GM19240 (cell line): Measurements from ENCODE around the gene CEACAM16.
"Not testable (repeated sequence)": the region's sequence is repeated elsewhere in the genome, so short reads cannot be mapped to it uniquely, and the experiment has no call there.

Source experiments
- DNase-seq: peaks from one replicate; pipeline ENCODE4 v3.0.0; 2011; ENCODE audit warnings: low spot score; ENCODE audit not compliant: insufficient read length

The CEACAM16 gene

DNA sequence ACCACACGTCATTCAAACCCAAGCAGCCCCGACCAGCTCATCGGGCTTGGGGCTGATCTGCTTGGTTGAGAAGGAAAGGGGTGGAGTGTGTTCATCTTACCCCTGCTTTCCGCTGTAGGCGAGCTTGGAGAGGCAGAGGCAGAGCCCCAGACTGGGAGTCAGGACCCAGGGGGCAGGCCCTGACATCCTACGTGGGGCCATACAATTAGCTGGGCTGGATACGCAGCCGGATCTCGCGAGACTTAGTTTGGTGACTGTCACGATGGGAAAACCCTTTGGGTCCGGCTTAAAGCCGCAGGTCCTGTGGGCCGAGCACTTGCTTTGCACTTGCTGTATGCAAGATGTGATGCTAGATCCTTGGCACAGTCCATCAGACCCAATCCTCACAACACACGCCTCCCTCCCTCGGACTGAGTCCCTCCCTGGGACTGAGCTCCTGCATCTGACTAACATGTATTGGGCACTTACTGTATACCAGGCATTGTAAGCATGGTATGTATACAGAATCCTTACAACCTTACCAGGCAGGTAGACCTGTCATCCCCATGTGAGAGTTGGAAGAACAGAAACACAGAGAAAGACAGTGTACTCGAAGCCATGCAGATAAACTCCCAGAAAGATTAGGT is 3.7 kb downstream of the CEACAM16 start:
- DNase-seq: no peak

DNA sequence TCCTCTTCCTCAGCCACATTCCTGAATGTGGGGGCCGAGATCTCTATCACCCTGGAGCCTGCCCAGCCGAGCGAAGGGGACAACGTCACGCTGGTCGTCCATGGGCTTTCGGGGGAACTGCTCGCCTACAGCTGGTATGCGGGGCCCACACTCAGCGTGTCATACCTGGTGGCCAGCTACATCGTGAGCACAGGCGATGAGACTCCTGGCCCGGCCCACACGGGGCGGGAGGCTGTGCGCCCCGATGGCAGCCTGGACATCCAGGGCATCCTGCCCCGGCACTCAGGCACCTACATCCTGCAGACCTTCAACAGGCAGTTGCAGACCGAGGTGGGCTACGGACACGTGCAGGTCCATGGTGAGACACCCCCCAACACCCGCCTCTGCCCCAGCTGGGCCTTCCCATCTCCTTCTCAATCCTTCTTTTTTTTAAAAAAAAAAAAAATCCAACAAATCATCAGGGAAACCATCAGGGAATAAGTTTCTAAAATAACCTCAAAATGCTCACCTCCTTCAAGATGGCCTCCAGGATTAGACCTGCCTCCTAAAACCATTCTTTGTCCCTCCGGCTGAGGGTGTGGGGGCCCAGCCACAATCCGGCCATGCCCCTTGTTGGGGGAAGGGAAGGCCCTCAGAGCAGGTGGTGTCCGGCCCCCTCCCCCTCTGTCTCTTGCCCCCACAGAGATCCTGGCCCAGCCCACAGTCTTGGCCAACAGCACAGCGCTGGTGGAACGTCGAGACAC is 4.6 kb downstream of the CEACAM16 start:
- DNase-seq: no peak

GRCh38 chr19:44704982-44705381 is 6.0 kb downstream of the CEACAM16 start:
- no peak for DNase-seq

DNA sequence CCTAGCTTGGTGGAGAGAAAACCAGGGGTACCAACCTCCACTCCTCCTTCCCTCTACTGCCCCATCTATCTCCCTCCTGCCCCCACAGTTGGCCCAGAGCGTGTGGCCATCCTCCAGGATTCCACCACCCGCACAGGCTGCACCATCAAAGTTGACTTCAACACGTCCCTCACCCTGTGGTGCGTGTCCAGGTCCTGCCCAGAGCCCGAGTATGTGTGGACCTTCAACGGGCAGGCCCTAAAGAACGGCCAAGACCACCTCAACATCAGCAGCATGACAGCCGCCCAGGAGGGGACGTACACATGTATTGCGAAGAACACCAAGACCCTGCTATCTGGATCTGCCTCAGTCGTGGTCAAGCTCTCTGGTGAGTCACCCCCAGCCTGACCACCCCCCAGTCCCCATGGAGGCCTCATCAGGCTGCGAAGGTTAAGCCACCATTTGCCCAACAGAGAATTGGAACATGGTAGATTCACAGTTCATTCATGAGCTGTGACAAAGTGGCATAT is 6.6 kb downstream of the CEACAM16 start:
- DNase-seq: no peak

DNA sequence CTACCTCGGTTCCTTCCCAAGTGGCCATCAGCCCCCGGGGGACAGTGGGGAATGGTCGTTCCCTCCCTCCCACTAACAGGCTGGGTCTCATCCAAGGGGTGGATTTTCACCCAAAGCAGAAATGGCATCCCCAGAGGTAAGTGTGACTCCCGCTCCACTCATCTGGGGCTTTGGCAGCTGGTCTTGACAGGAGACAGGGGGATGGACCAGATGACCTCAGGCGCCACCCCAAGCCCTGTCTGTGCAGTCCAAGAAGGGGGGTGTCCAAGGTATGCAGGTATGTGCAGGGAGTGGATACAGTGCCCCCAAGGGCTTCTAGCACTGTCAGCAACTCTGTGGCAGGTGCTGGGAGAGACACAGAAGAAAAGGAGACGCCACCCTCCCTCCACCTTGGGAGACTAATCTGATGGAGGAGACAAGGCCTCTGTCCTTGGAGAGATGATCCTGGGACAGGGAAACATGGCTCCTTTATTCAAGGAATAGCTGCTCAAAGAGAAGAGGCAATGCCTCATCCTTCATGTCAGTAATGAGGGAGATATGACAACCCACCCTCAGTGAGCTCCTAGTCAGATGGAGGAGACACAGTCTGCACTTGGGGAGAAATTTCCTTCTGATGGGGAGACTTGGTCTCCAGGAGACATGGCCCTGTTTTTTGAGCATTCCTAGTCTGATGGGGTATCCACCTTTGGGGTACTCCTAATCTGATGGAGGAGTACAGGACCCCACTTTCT is 7.7 kb downstream of the CEACAM16 start:
- DNase-seq: no peak

- DNase-seq: no peak
Measured at GRCh38 chr19:44707794-44708193, 8.8 kb downstream of the CEACAM16 start.

DNA sequence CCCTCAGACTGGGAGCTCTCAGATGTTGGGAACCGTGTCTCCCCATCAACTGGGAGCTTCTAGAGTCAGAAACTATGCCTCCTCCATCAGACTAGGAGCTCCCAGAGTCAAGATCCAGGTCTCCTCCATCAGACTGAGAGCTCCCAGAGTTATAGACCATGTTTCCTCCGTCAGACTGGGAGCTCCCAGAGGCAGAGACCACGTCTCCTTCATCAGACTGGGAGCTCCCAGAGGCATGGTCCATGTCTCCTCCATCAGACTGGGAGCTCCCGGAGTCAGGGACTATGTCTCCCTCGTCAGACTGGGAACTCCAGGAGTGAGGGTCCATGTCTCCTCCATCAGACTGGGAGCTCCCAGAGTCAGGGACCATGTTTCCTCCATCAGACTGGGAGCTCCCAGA is 10.0 kb downstream of the CEACAM16 start:
- DNase-seq: no peak

- DNase-seq: not testable (repeated sequence)
Measured at GRCh38 chr19:44709434-44710266, 10.7 kb downstream of the CEACAM16 start.

- DNase-seq: no peak
Measured at GRCh38 chr19:44710483-44710882, 11.5 kb downstream of the CEACAM16 start.

DNA sequence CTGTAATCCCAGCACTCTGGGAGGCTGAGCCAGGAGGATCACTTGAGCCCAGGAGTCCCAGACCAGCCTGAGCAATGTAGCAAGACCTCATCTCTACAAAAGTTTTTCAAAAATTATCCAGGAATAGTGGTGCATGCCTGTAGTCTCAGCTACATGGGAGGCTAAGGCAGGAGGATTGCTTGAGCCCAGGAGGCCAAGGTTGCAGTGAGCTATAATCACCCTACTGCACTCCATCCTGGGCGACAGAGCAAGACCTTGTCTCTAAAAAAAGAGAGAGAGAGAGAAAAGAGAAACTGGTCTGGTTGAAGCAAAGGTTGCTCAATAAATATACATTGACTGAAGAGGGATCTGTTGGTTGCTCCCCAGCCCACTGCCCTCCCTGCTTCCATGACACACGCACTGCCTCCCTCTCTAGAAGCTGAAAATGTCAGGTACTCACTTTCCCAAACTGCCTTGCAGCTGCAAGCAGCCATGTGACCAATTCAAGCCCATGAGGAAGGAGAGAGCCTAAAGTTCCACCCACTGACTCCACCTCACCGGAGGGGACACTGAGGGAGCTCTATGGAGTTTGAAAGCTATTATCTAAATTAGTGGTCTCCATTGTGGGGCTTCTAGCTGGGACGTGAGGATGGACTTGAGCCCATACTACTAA is 14.0 kb downstream of the CEACAM16 start:
- DNase-seq: no peak

- DNase-seq: no peak
Measured at GRCh38 chr19:44714597-44715169, 15.7 kb downstream of the CEACAM16 start.

GRCh38 chr19:44717603-44718002 is 18.7 kb downstream of the CEACAM16 start:
- no peak for DNase-seq

DNA sequence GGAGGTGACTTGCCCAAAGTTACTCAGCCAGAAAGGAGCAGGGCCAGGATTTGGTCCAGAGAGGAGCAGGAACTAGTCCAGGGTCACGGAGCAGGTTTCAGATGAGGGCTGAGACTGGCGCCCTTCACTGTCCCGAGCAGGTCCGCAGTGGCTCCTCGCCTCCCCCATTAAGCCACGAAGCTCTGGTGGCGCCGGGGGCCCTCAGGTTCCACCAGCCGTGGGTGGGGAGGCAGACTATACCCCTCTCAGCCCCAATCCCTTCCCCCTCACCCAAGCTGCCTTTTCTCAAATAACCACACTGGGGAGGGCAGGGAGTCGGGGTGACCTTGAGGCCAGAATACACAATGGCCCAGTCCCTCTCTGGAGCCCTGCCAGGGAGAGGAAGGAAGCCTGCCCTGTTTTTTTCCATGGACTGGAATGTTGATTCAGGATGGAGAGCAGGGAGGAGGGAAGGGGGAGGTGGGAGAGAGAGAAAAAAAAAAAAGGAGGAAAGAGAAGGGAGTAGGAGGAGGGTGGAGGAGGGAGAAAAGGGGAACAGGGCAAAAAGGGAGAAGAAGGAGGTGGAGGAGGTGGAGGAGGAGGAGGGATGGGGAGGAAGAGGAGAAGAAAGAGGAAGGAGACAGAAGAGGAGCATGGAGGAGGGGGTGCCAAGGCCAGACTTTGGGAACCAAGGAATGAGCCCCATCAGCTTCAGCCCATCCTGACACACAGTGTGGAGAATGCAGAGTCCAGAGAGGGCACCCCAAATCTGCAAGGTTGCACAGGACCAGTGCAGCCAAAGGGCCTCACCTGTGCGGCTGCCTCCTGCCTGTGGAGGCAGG is 19.7 kb downstream of the CEACAM16 start:
- no peak for DNase-seq

DNA sequence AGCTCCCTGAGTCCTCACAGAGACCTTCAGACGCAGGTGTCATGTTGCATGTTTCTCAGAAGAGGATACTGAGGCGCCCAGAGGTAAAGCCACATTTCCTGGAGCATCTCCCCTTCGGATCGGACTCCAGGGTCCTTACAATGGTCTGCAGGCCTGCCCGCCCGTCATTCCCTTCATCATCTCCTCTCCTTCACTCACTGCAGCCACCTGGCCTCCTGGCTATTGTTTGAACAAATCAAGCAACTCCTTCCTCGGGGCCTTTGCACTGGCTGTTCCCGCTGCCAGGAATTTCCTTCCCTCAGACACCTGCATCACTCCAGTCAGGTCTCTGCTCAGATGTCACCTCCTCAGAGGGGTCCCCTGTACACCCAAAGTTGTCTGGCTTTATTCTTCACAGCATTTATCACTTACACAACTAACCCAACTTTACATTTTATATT is 20.3 kb downstream of the CEACAM16 start:
- DNase-seq: no peak

DNA sequence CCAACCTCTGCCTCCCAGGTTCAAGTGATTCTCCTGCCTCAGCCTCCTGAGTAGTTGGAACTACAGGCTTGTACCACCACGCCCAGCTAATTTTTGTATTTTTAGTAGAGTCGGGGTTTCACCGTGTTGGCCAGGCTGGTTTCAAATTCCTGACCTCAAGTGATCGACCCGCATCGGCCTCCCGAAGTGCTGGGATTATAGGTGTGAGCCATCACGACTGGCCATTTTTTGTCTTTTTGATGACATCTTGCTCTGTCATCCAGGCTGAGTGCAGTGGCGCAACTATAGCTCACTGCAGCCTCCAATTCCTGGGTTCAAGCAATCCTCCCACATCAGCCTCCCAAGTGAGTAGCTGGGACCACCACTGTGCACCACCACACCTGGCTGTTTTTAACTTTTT is 21.4 kb downstream of the CEACAM16 start:
- DNase-seq: not testable (repeated sequence)

DNA sequence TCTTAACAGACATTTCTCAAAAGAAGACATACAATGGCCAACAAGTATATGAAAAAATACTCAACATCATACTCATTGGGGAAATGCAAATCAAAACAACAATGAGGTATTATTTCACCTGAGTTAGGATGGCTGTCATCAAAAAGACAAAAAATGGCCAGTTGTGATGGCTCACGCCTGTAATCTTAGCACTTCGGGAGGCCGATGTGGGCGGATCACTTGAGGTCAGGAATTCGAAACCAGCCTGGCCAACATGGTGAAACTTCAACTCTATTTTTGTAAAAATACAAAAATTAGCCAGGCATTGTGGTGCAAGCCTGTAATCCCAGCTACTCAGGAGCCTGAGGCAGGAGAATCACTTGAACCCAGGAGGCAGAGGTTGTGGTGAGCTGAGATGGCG is 22.0 kb downstream of the CEACAM16 start:
- DNase-seq: no peak

DNA sequence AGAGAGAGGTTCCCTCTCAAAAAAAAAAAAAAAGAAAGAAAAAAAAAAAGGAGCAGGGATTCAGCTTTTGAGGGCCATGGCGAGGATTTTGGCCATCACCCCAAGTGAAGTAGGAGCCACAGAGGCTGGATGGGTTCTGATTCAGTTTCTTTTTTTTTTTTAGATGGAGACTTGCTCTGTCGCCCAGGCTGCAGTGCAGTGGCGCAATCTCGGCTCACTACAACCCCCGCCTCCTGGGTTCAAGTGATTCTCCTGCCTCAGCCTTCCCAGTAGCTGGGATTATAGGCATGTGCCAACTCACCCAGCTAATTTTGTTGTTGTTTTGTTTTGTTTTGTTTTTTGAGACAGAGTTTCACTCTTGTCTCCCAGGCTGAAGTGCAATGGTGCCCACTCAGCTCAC is 22.4 kb downstream of the CEACAM16 start:
- not testable (repeated sequence) for DNase-seq

- no peak for DNase-seq
Measured at GRCh38 chr19:44722131-44723121, 23.5 kb downstream of the CEACAM16 start.
